Measurements from ENCODE around the gene CCDC38. TPM values are rescaled to one million over a fixed set of nuclear protein-coding genes. Genes with fewer than 3 reads are reported as not detected.
A peak's percentile ranks its signal among the peaks of the same experiment; 100 is the strongest.

The CCDC38 gene
- 10 to 100 TPM in 1 of 2 donors, 1 to 10 TPM in 1; 7.7 to 25.8 TPM for total RNA-seq
- polyA plus RNA-seq (ENCODE audit: insufficient read depth, low read depth, low replicate concordance) = 31.8 TPM
- long read RNA-seq, donor 1 = 0 reads
- long read RNA-seq, donor 2 = 0 reads

GRCh38 chr12:95942524-95943329 is at the start of gene CCDC38:
Gene CCDC38, minus strand, starts transcription at chr12:95942614. Its CDS starts 6,105 bp downstream, at chr12:95936509.
- H3K36me3 ChIP-seq (ENCODE audit: low read depth, missing control alignments) = no peaks in the 10 kb centered on the region
- intact Hi-C loops (cut with DNase I; ENCODE audit: low total_unique reads) = no loop called here
- no peak for TF ChIP-seq POLR2A (IDR thresholded peaks at IDR 0.05)
- TF ChIP-seq, protein P1, sequence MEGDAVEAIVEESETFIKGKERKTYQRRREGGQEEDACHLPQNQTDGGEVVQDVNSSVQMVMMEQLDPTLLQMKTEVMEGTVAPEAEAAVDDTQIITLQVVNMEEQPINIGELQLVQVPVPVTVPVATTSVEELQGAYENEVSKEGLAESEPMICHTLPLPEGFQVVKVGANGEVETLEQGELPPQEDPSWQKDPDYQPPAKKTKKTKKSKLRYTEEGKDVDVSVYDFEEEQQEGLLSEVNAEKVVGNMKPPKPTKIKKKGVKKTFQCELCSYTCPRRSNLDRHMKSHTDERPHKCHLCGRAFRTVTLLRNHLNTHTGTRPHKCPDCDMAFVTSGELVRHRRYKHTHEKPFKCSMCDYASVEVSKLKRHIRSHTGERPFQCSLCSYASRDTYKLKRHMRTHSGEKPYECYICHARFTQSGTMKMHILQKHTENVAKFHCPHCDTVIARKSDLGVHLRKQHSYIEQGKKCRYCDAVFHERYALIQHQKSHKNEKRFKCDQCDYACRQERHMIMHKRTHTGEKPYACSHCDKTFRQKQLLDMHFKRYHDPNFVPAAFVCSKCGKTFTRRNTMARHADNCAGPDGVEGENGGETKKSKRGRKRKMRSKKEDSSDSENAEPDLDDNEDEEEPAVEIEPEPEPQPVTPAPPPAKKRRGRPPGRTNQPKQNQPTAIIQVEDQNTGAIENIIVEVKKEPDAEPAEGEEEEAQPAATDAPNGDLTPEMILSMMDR (IDR thresholded peaks at IDR 0.05) = no peak
- no peaks in the 10 kb centered on the region for H3K9me3 ChIP-seq
- 0 to 1% methylated on average over 37 to 48 of the region's 51 CpGs for WGBS, 2 donors
- DNase-seq = peak; percentile 77
- H3K4me1 ChIP-seq = no peaks in the 10 kb centered on the region
- no peaks in the 10 kb centered on the region for H3K27me3 ChIP-seq
- peak within 1 kb of the TSS; percentile 60 to 77 for H3K4me3 ChIP-seq
- H3K27ac ChIP-seq = peak within 1 kb of the TSS in 1 of 2 donors; percentile 70

GRCh38 chr12:95990136-95990535 is 47.7 kb upstream of the CCDC38 start:
- H3K27me3 ChIP-seq = no peaks in the 10 kb centered on the region
- WGBS, 2 donors = 72 to 82% methylated on average over 7 of the region's 7 CpGs
- intact Hi-C loops (cut with DNase I; ENCODE audit: low total_unique reads) = no loop called here

DNA sequence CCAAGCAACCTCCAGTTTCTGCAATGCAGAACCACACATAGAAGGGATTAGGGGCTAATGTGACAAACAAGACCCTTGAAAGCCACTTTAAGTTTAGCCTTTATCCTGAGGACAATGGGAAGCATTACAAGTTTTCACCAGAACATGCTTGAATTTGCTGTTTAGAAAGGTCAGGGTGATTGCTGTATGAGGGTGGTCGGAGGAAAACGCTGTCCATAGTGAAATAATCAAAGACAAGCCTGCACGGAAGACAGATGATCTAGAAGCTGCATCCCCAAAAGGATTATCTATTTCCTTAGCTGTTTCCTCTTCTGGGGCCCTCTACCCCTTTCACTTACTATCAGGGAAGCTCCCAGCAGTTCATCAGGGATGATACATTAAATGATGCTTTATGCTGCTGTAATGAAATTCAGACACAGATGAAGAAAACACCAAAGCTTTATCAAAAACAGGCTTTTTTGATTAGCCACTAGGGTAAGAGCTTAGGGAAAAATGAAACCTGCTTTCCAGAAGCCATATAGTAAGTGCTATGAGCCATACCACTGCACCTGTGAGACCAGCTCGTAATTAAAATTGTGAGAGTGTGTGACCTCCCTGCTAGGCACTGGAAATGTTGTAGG is 47.2 kb upstream of the CCDC38 start:
- TF ChIP-seq, protein P1 (IDR thresholded peaks at IDR 0.05) = no peak
- 57 to 61% methylated on average over 4 of the region's 4 CpGs for WGBS, 2 donors
- H3K27me3 ChIP-seq = no peaks in the 10 kb centered on the region

More at GRCh38 chr12:95990136-95990535, 47.7 kb upstream of the CCDC38 start:
- H3K27ac ChIP-seq = no peak overlapping the region
- H3K4me3 ChIP-seq = no peak overlapping the region
- TF ChIP-seq POLR2A (IDR thresholded peaks at IDR 0.05) = no peak
- TF ChIP-seq, protein P1 (IDR thresholded peaks at IDR 0.05) = no peak
- H3K4me1 ChIP-seq = no peaks in the 10 kb centered on the region
- no peak for DNase-seq
- no peaks in the 10 kb centered on the region for H3K9me3 ChIP-seq
- H3K36me3 ChIP-seq (ENCODE audit: low read depth, missing control alignments) = no peaks in the 10 kb centered on the region

GRCh38 chr12:95988506-95989275 is 46.3 kb upstream of the CCDC38 start:
- Histone ChIP-seq H3K4me3 (no peak overlapping the region), H3K27ac (no peak overlapping the region), H3K27me3 (no peaks in the 10 kb centered on the region), H3K36me3 (ENCODE audit: low read depth, missing control alignments) (no peaks in the 10 kb centered on the region), H3K4me1 (no peaks in the 10 kb centered on the region), H3K9me3 (no peaks in the 10 kb centered on the region)
- intact Hi-C loops (cut with DNase I; ENCODE audit: low total_unique reads) = no loop called here
- TF ChIP-seq, protein P1 (IDR thresholded peaks at IDR 0.05) = no peak
- no peak for TF ChIP-seq POLR2A (IDR thresholded peaks at IDR 0.05)
- no peak for DNase-seq
- WGBS, 2 donors = 78 to 86% methylated on average over 11 of the region's 11 CpGs

More for the DNA sequence above, 47.2 kb upstream of the CCDC38 start:
- no peaks in the 10 kb centered on the region for H3K36me3 ChIP-seq (ENCODE audit: low read depth, missing control alignments)
- no peaks in the 10 kb centered on the region for H3K9me3 ChIP-seq
- H3K4me1 ChIP-seq = no peaks in the 10 kb centered on the region
- intact Hi-C loops (cut with DNase I; ENCODE audit: low total_unique reads) = no loop called here
- DNase-seq = no peak
- H3K27ac ChIP-seq = no peak overlapping the region
- H3K4me3 ChIP-seq = no peak overlapping the region
